IMR-90 (cell line): ENCODE results near the gene ST3GAL5. TPM values are rescaled to one million over a fixed set of nuclear protein-coding genes. Genes with fewer than 3 reads are reported as not detected.

Source experiments
- ATAC-seq: fragments of 200-7000 bp; cut with Tn5 transposase; 2 replicates; pipeline ENCODE4 v1.9.1; 2020; ENCODE audit warnings: low read depth, mild to moderate bottlenecking, moderate library complexity
- BruUV-seq: library from RNA; stranded (reverse); fragments of 400-500 nt; replicated peaks from 2 replicates; lab custom pipeline; 2021; lab: Mats Ljungman, UMichigan
- CTCF ChIA-PET: fragments of 300-600 bp; formaldehyde crosslinking; extraction: SDS; loops from one replicate; lab custom pipeline; 2021; ENCODE audit warnings: antibody characterized with exemption; lab: Yijun Ruan, JAX
- POLR2A ChIA-PET: fragments of 300-600 bp; sonication (Branson Sonifier 250); formaldehyde crosslinking; loops from one replicate; lab custom pipeline; 2022; ENCODE audit warnings: antibody characterized with exemption; ENCODE audit not compliant: unreplicated experiment; lab: Charles Lee
- DNase-seq: peaks from one replicate; pipeline ENCODE4 v3.0.0; 2013
- H2AFZ ChIP-seq: replicated peaks from 2 replicates; pipeline ENCODE3; 2013; ENCODE audit warnings: low read length, mild to moderate bottlenecking; ENCODE audit not compliant: poor library complexity
- H2AK5ac ChIP-seq: 2 replicates; pipeline ENCODE4 v1.6.1; 2013; ENCODE audit warnings: low read depth, low read length, inconsistent platforms
- H2AK9ac ChIP-seq: replicated peaks from 2 replicates; pipeline ENCODE3; 2013; ENCODE audit warnings: mild to moderate bottlenecking, low read depth, low read length, moderate library complexity; ENCODE audit not compliant: poor library complexity
- H2BK120ac ChIP-seq: 2 replicates; pipeline ENCODE4 v1.6.1; 2013; ENCODE audit warnings: low read depth, low read length, inconsistent platforms
- H2BK15ac ChIP-seq: 3 replicates; pipeline ENCODE4 v1.6.1; 2013; ENCODE audit warnings: low read depth, low read length, inconsistent platforms
- H2BK20ac ChIP-seq: 2 replicates; pipeline ENCODE4 v1.6.1; 2013; ENCODE audit warnings: low read depth, mild to moderate bottlenecking, inconsistent platforms, low read length, moderate library complexity
- H2BK5ac ChIP-seq: 2 replicates; pipeline ENCODE4 v1.6.1; 2013; ENCODE audit warnings: mild to moderate bottlenecking, low read depth, low read length, inconsistent platforms; ENCODE audit not compliant: poor library complexity, severe bottlenecking
- H3K14ac ChIP-seq: replicated peaks from 2 replicates; pipeline ENCODE4 v1.6.1; 2013; ENCODE audit warnings: low read depth, low read length, inconsistent platforms
- H3K18ac ChIP-seq: 2 replicates; pipeline ENCODE4 v1.6.1; 2013; ENCODE audit warnings: low read depth, low read length, control low read depth
- H3K23ac ChIP-seq: 2 replicates; pipeline ENCODE4 v1.6.1; 2013; ENCODE audit warnings: low read depth, low read length, inconsistent platforms
- H3K27ac ChIP-seq: 2 replicates; pipeline ENCODE4 v1.5.1; 2013; ENCODE audit warnings: mild to moderate bottlenecking, control low read depth, low read length; ENCODE audit not compliant: insufficient read depth
- H3K27me3 ChIP-seq: 2 replicates; pipeline ENCODE4 v1.6.1; 2013; ENCODE audit warnings: low read length; ENCODE audit not compliant: control insufficient read depth, insufficient read depth
- H3K36me3 ChIP-seq: 2 replicates; pipeline ENCODE4 v1.6.1; 2013; ENCODE audit warnings: low read length, mixed read lengths; ENCODE audit not compliant: control insufficient read depth, insufficient read depth
- H3K4ac ChIP-seq: 2 replicates; pipeline ENCODE4 v1.6.1; 2013; ENCODE audit warnings: low read depth, low read length, inconsistent platforms
- H3K4me1 ChIP-seq: 2 replicates; pipeline ENCODE4 v1.6.1; 2013; ENCODE audit warnings: low read length, mixed read lengths; ENCODE audit not compliant: control insufficient read depth, insufficient read depth
- H3K4me2 ChIP-seq: 2 replicates; pipeline ENCODE4 v1.6.1; 2013; ENCODE audit warnings: low read depth, mild to moderate bottlenecking, control low read depth, low read length, moderate library complexity
- H3K4me3 ChIP-seq: 2 replicates; pipeline ENCODE4 v1.5.1; 2013; ENCODE audit warnings: low read depth, mild to moderate bottlenecking, control low read depth, low read length, moderate library complexity; ENCODE audit not compliant: insufficient read depth
- H3K56ac ChIP-seq: 2 replicates; pipeline ENCODE4 v1.6.1; 2013; ENCODE audit warnings: low read length, inconsistent platforms; ENCODE audit not compliant: insufficient read depth; ENCODE audit errors: extremely low read depth
- H3K79me1 ChIP-seq, 2 experiments: 2 replicates each; pipeline ENCODE4 v1.6.1; 2013; ENCODE audit warnings: low read length in 2 of 2, inconsistent platforms in 1 of 2, low read depth in 1 of 2
- H3K9ac ChIP-seq: 2 replicates; pipeline ENCODE4 v1.6.1; 2013; ENCODE audit warnings: low read depth, low read length, control low read depth
- H3K9me1 ChIP-seq: 2 replicates; pipeline ENCODE4 v1.6.1; 2013; ENCODE audit warnings: low read length, inconsistent platforms; ENCODE audit not compliant: insufficient read depth
- H3K9me3 ChIP-seq: 2 replicates; pipeline ENCODE4 v1.6.1; 2013; ENCODE audit warnings: low read length; ENCODE audit not compliant: control insufficient read depth, insufficient read depth
- H4K20me1 ChIP-seq: 2 replicates; pipeline ENCODE4 v1.6.1; 2013; ENCODE audit warnings: low read length, inconsistent platforms; ENCODE audit not compliant: insufficient read depth
- H4K5ac ChIP-seq: 2 replicates; pipeline ENCODE4 v1.6.1; 2013; ENCODE audit warnings: mild to moderate bottlenecking, low read depth, low read length, control low read depth
- H4K8ac ChIP-seq, 2 experiments: 2 replicates each; pipeline ENCODE4 v1.6.1; 2013; ENCODE audit warnings: low read depth in 2 of 2, low read length in 2 of 2, control low read depth in 1 of 2, inconsistent platforms in 1 of 2
- H4K91ac ChIP-seq: 2 replicates; pipeline ENCODE4 v1.6.1; 2013; ENCODE audit warnings: low read depth, low read length, inconsistent platforms; ENCODE audit not compliant: insufficient read depth
- BHLHE40 ChIP-seq: fragments of 150-350 bp; IDR thresholded peaks from 2 replicates; pipeline ENCODE4 v1.6.1; 2016; ENCODE audit warnings: mild to moderate bottlenecking, low read depth, low read length
- MAZ ChIP-seq: IDR thresholded peaks from 2 replicates; pipeline ENCODE4 v1.6.1; 2012; ENCODE audit warnings: low read depth, mild to moderate bottlenecking, low read length, improper control_type of control experiment, moderate library complexity, borderline replicate concordance
- RFX5 ChIP-seq: IDR thresholded peaks from 2 replicates; pipeline ENCODE4 v1.8.0; 2012; ENCODE audit warnings: low read depth, mild to moderate bottlenecking, low read length, moderate library complexity
- WGBS, 2 experiments: methylation state at CpG; one replicate each; pipeline versions ENCODE4 v1.1.5 to v1.1.7; 2013; ENCODE audit warnings: missing lambda C conversion rate in 2 of 2; ENCODE audit not compliant: insufficient read length in 1 of 2; ENCODE audit errors: extremely low coverage in 2 of 2; 5-methylcytosine and 5-hydroxymethylcytosine counted together
- dilution Hi-C: fragments of 300-500 bp; cut with HindIII; formaldehyde crosslinking; loops from one replicate; pipeline ENCODE4 v1.14.3; 2018; ENCODE audit warnings: low sequenced_read_pairs; ENCODE audit not compliant: unreplicated experiment
- in situ Hi-C: fragments of 300-500 bp; cut with MboI; formaldehyde crosslinking; loops from 3 replicates; pipeline ENCODE4 v1.14.3; 2019; ENCODE audit warnings: low sequenced_read_pairs, inconsistent platforms, mixed read lengths
- intact Hi-C: fragments of 100-400 bp; cut with micrococcal nuclease; formaldehyde crosslinking; loops from 2 replicates; pipeline ENCODE4 v1.10.0; 2022
- polyA plus RNA-seq, 3 experiments: library from polyadenylated mRNA; depleted of rRNA; stranded (reverse); fragments of >200 nt; gene quantifications; 2 replicates each; pipeline ENCODE4 v1.2.3, GENCODE V29; 2012; ENCODE audit warnings: low replicate concordance in 1 of 3
- total RNA-seq: library from RNA; depleted of rRNA; stranded (reverse); fragments of >200 nt; gene quantifications from 2 replicates; pipeline ENCODE4 v1.2.3, GENCODE V29; 2012

ST3GAL5 gene
- total and polyA plus RNA-seq, 2 of the 4 experiments (the other 2 are of a cell fraction): 16.8 to 21.0 TPM

- no peak for TF ChIP-seq RFX5
Measured at GRCh38 chr2:85878719-85879370, 9.9 kb downstream of the ST3GAL5 start (continued).

GRCh38 chr2:85875350-85876050, 13.3 kb downstream of the ST3GAL5 start:
- H3K56ac ChIP-seq: no peak overlapping the region
- TF ChIP-seq MAZ (no peak), BHLHE40 (no peak)
- H2BK15ac ChIP-seq: no peak overlapping the region
- no peak overlapping the region for H3K14ac ChIP-seq
- peaks cover 6% of the 10 kb centered on the region for H3K4me1 ChIP-seq
- no peak overlapping the region for H4K5ac ChIP-seq
- H2AK5ac ChIP-seq: no peak overlapping the region
- BruUV-seq: no TSS peak
- H3K4me3 ChIP-seq: no peak overlapping the region
- H2BK5ac ChIP-seq: no peak overlapping the region
- H3K9me3 ChIP-seq: no peaks in the 10 kb centered on the region
- H4K91ac ChIP-seq: no peak overlapping the region
- H3K27me3 ChIP-seq: no peaks in the 10 kb centered on the region
- H2BK20ac ChIP-seq: no peak overlapping the region
- ATAC-seq (no peak), DNase-seq (no peak)
- H3K9me1 ChIP-seq: no peaks in the 10 kb centered on the region
- no peak overlapping the region for H3K27ac ChIP-seq
- no peak overlapping the region for H3K4ac ChIP-seq
- H4K8ac ChIP-seq: no peak overlapping the region
- H2BK120ac ChIP-seq: no peak overlapping the region
- 78% methylated on average over 1 of the region's 8 CpGs; no CpG with 5 or more reads in 1 of the 2 experiments for WGBS, 2 experiments
- H4K20me1 ChIP-seq: no peaks in the 10 kb centered on the region; the same call in 1 of the 2 replicates
- no peak overlapping the region for H3K23ac ChIP-seq
- no peak overlapping the region for H2AK9ac ChIP-seq
- dilution Hi-C loops (no loop called here), intact Hi-C loops (no loop called here), in situ Hi-C loops (no loop called here)
- no peak overlapping the region for H2AFZ ChIP-seq
- peaks cover 0 to 4% of the 10 kb centered on the region in 2 experiments; a peak in 2 of 4 replicates for H3K79me1 ChIP-seq
- H3K36me3 ChIP-seq: 0 out of 2 replicates have a peak, but pooled peaks cover 2% of the 10 kb centered on the region
- no peak overlapping the region for H3K4me2 ChIP-seq
- ChIA-PET POLR2A (no interaction called here), CTCF (no interaction called here)
- H3K18ac ChIP-seq: no peak overlapping the region
- no peak overlapping the region for H3K9ac ChIP-seq
